ENCODE results near the gene DOCK2. TPM values are rescaled to one million over a fixed set of nuclear protein-coding genes. Genes with fewer than 3 reads are reported as not detected.

DOCK2 gene
- total and polyA plus RNA-seq, 2 donors (not counting 1 experiment from before 2014, with no cell fraction given), result 1.1 to 8.9 TPM

- TF ChIP-seq CTCF (conservative IDR thresholded peaks at IDR 0.05 in 1 of 2, IDR thresholded peaks at IDR 0.05 in 1 of 2; ENCODE audit: low read depth in 1 of 2, low read length in 2 of 2), result no peak
- no peak for TF ChIP-seq EZH2 (IDR thresholded peaks at IDR 0.05; ENCODE audit: low read length, missing control alignments)
- Histone ChIP-seq H3K36me3 (ENCODE audit: control insufficient read depth, insufficient read depth, low read length) (no peaks in the 10 kb centered on the region), H3K4me2 (ENCODE audit: extremely low read depth, insufficient read depth, low read length) (no peak overlapping the region), H3K27ac (ENCODE audit: insufficient read depth, low read length) (no peak overlapping the region), H2AFZ (ENCODE audit: low read length) (no peak overlapping the region), H3K79me2 (ENCODE audit: control insufficient read depth, insufficient read depth, low read length) (no peaks in the 10 kb centered on the region), H3K4me1 (ENCODE audit: control insufficient read depth, extremely low read depth, insufficient read depth, low read length) (peaks cover 8% of the 10 kb centered on the region), H3K4me3 (replicated peaks in 1 of 4; ENCODE audit: control extremely low read depth in 1 of 4, insufficient read depth in 1 of 4, low read depth in 3 of 4, low read length in 4 of 4) (no peak overlapping the region), H3K9me3 (ENCODE audit: control insufficient read depth, insufficient read depth, low read depth, low read length) (no peaks in the 10 kb centered on the region), H3K27me3 (ENCODE audit: control insufficient read depth, insufficient read depth, low read length) (no peaks in the 10 kb centered on the region), H3K9ac (ENCODE audit: insufficient read depth, low read length) (no peak overlapping the region), H4K20me1 (ENCODE audit: control insufficient read depth, extremely low read depth, insufficient read depth, low read length) (no peaks in the 10 kb centered on the region)
- DNase-seq (ENCODE audit: low read depth in 2 of 2), result peak in 1 of 2 donors; percentile 47
Measured at GRCh38 chr5:169942181-169942580, 305.1 kb downstream of the DOCK2 start.

- H4K20me1 ChIP-seq (ENCODE audit: control insufficient read depth, extremely low read depth, insufficient read depth, low read length), result no peaks in the 10 kb centered on the region
- no peaks in the 10 kb centered on the region for H3K79me2 ChIP-seq (ENCODE audit: control insufficient read depth, insufficient read depth, low read length)
- H3K4me3 ChIP-seq (replicated peaks in 1 of 4; ENCODE audit: control extremely low read depth in 1 of 4, insufficient read depth in 1 of 4, low read depth in 3 of 4, low read length in 4 of 4), result no peak overlapping the region
- H3K27ac ChIP-seq (ENCODE audit: insufficient read depth, low read length), result no peak overlapping the region
- H3K4me2 ChIP-seq (ENCODE audit: extremely low read depth, insufficient read depth, low read length), result no peak overlapping the region
- TF ChIP-seq EZH2 (IDR thresholded peaks at IDR 0.05; ENCODE audit: low read length, missing control alignments) (no peak), CTCF (conservative IDR thresholded peaks at IDR 0.05 in 1 of 2, IDR thresholded peaks at IDR 0.05 in 1 of 2; ENCODE audit: low read depth in 1 of 2, low read length in 2 of 2) (no peak)
- H3K9me3 ChIP-seq (ENCODE audit: control insufficient read depth, insufficient read depth, low read depth, low read length), result no peaks in the 10 kb centered on the region
- no peaks in the 10 kb centered on the region for H3K36me3 ChIP-seq (ENCODE audit: control insufficient read depth, insufficient read depth, low read length)
- no peak overlapping the region for H2AFZ ChIP-seq (ENCODE audit: low read length)
- H3K27me3 ChIP-seq (ENCODE audit: control insufficient read depth, insufficient read depth, low read length), result no peaks in the 10 kb centered on the region
- no peak overlapping the region for H3K9ac ChIP-seq (ENCODE audit: insufficient read depth, low read length)
- H3K4me1 ChIP-seq (ENCODE audit: control insufficient read depth, extremely low read depth, insufficient read depth, low read length), result peaks cover 8% of the 10 kb centered on the region
- peak in 1 of 2 donors; percentile 34 for DNase-seq (ENCODE audit: low read depth in 2 of 2)
Measured at GRCh38 chr5:169943026-169943425, 306.0 kb downstream of the DOCK2 start.

GRCh38 chr5:169944115-169944514 lies 307.0 kb downstream of the DOCK2 start:
- H3K4me2 ChIP-seq (ENCODE audit: extremely low read depth, insufficient read depth, low read length), result no peak overlapping the region
- no peak overlapping the region for H3K27ac ChIP-seq (ENCODE audit: insufficient read depth, low read length)
- H3K27me3 ChIP-seq (ENCODE audit: control insufficient read depth, insufficient read depth, low read length), result no peaks in the 10 kb centered on the region
- H2AFZ ChIP-seq (ENCODE audit: low read length), result no peak overlapping the region
- H3K9me3 ChIP-seq (ENCODE audit: control insufficient read depth, insufficient read depth, low read depth, low read length), result no peaks in the 10 kb centered on the region
- no peaks in the 10 kb centered on the region for H3K79me2 ChIP-seq (ENCODE audit: control insufficient read depth, insufficient read depth, low read length)
- H4K20me1 ChIP-seq (ENCODE audit: control insufficient read depth, extremely low read depth, insufficient read depth, low read length), result no peaks in the 10 kb centered on the region
- H3K4me1 ChIP-seq (ENCODE audit: control insufficient read depth, extremely low read depth, insufficient read depth, low read length), result peaks cover 8% of the 10 kb centered on the region
- H3K9ac ChIP-seq (ENCODE audit: insufficient read depth, low read length), result no peak overlapping the region
- no peak for DNase-seq (ENCODE audit: low read depth in 2 of 2)
- H3K36me3 ChIP-seq (ENCODE audit: control insufficient read depth, insufficient read depth, low read length), result no peaks in the 10 kb centered on the region
- no peak overlapping the region for H3K4me3 ChIP-seq (replicated peaks in 1 of 4; ENCODE audit: control extremely low read depth in 1 of 4, insufficient read depth in 1 of 4, low read depth in 3 of 4, low read length in 4 of 4)
- TF ChIP-seq EZH2 (IDR thresholded peaks at IDR 0.05; ENCODE audit: low read length, missing control alignments) (no peak), CTCF (conservative IDR thresholded peaks at IDR 0.05 in 1 of 2, IDR thresholded peaks at IDR 0.05 in 1 of 2; ENCODE audit: low read depth in 1 of 2, low read length in 2 of 2) (no peak)

All from fibroblast of lung (primary cell).